Kidney epithelial cell (primary cell): ENCODE results near the gene IRAK2. TPM values are rescaled to one million over a fixed set of nuclear protein-coding genes. Genes with fewer than 3 reads are reported as not detected.
A peak's percentile ranks its signal among the peaks of the same experiment; 100 is the strongest.

Experiments
- DNase-seq: peaks from one replicate; pipeline ENCODE4 v3.0.0-alpha.2; 2010; ENCODE audit warnings: low read depth
- H3K27me3 ChIP-seq: 2 replicates; pipeline ENCODE4 v1.6.0; 2011; ENCODE audit warnings: low read length; ENCODE audit not compliant: control insufficient read depth, insufficient read depth
- H3K36me3 ChIP-seq: 2 replicates; pipeline ENCODE4 v1.5.1; 2011; ENCODE audit warnings: low read length; ENCODE audit not compliant: control insufficient read depth, insufficient read depth
- H3K4me3 ChIP-seq: 2 replicates; pipeline ENCODE4 v1.5.1; 2011; ENCODE audit warnings: low read depth, mild to moderate bottlenecking, control low read depth, low read length
- total RNA-seq: library from RNA; depleted of rRNA; stranded (reverse); fragments of >200 nt; gene quantifications from 2 replicates; pipeline ENCODE4 v1.2.3, GENCODE V29; 2015
- TF ChIP-seq, protein P1 (sequence below): IDR thresholded peaks from 2 replicates; pipeline ENCODE4 v1.5.1; 2011; ENCODE audit warnings: mild to moderate bottlenecking, moderate library complexity, low read length, control low read depth, inconsistent platforms; ENCODE audit not compliant: insufficient read depth, poor library complexity, severe bottlenecking

The IRAK2 gene
- total RNA-seq, 1 donor from 2014 or later, result 65.5 TPM

DNA sequence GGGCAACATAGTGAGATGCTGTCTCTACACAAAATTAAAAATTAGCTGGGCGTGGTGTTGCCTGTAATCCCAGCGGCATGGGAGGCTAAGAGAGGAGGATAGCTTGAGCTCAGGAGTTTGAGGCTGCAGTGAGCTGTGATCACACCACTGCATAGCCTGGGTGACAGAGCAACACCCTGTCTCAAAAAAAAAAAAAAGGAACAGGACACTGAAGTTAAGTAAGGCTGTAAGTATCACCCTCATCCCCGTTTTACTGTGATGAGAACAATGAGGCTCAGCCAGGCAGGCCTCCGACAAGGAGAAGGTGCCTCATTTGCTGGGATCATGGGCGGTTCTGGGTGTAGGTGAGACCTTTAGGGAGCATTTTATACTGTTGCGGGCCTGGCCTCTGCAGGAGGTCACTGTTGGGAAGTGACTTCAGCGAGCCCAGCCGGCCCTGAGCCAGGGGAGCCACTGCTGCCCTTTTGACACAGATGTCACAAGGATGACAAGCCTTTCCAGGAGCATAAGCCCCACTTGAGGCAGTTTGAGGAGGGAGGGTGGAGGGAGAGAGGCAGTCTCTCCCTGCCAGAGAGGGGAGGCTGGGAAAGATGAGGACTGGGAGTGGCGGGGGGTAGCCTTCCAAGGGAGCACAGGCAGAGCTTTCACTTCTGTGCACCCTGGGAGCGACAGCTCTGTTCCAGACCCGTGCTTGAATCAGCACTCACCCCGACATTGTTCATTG, 30.8 kb downstream of the IRAK2 start:
- Histone ChIP-seq H3K27me3 (no peaks in the 10 kb centered on the region), H3K36me3 (no peaks in the 10 kb centered on the region), H3K4me3 (no peak overlapping the region)
- no peak for DNase-seq
- TF ChIP-seq, protein P1, sequence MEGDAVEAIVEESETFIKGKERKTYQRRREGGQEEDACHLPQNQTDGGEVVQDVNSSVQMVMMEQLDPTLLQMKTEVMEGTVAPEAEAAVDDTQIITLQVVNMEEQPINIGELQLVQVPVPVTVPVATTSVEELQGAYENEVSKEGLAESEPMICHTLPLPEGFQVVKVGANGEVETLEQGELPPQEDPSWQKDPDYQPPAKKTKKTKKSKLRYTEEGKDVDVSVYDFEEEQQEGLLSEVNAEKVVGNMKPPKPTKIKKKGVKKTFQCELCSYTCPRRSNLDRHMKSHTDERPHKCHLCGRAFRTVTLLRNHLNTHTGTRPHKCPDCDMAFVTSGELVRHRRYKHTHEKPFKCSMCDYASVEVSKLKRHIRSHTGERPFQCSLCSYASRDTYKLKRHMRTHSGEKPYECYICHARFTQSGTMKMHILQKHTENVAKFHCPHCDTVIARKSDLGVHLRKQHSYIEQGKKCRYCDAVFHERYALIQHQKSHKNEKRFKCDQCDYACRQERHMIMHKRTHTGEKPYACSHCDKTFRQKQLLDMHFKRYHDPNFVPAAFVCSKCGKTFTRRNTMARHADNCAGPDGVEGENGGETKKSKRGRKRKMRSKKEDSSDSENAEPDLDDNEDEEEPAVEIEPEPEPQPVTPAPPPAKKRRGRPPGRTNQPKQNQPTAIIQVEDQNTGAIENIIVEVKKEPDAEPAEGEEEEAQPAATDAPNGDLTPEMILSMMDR, result no peak

- peaks cover 2% of the 10 kb centered on the region for H3K36me3 ChIP-seq
- DNase-seq, result no peak
- TF ChIP-seq, protein P1, result no peak
Measured at GRCh38 chr3:10196389-10197052, 31.8 kb downstream of the IRAK2 start.

GRCh38 chr3:10198226-10198625, 33.5 kb downstream of the IRAK2 start:
- Histone ChIP-seq H3K4me3 (no peak overlapping the region), H3K27me3 (no peaks in the 10 kb centered on the region), H3K36me3 (peaks cover 2% of the 10 kb centered on the region)
- no peak for DNase-seq
- TF ChIP-seq, protein P1, result no peak

More at GRCh38 chr3:10196389-10197052, 31.8 kb downstream of the IRAK2 start:
- Histone ChIP-seq H3K4me3 (no peak overlapping the region), H3K27me3 (no peaks in the 10 kb centered on the region)

DNA sequence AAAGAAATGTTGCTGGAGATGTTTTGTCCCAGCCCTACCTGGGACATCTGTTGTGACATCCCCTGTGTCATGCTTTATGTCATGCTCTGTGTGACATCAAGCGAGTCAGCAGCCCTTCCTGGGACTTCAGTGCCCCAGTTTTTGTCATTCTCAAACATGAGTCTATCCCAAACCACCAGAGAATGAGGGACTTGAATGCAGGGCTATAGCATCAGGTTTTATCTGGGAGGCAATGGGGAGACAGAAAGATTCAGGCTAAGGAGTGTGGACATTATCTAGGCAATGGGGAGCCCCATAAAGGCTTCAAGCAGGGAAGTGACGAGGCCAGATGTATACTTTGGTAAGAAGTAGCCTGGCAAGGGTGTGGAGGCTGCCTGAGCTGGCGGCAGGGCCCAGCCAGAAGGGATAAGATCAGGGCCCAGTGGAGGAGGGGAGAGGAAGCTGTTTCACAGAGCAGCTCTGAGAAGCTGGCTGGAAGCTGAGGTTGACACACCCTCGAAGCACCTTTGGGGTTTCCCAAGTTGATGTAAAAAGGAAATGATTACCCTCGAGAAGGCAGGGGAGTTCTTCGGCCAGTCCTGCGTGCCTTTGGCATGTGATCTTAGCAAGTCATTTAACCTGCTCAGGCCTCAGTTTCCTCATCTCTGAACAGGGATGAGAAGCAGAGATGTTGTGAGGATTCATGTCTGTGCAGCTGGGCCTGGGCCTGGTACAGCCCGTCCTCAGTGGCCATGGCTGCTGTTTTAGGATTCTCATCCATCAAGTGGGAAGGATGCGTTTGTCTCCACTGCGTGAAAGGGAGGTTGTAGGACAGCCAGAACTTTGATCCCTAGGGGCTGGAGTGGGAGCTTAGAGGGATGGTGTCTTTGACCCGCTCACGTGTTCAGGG, 34.3 kb downstream of the IRAK2 start:
- Histone ChIP-seq H3K36me3 (peaks cover 2% of the 10 kb centered on the region), H3K27me3 (no peaks in the 10 kb centered on the region), H3K4me3 (no peak overlapping the region)
- DNase-seq, result peak; percentile 88
- TF ChIP-seq, protein P1, result no peak

DNA sequence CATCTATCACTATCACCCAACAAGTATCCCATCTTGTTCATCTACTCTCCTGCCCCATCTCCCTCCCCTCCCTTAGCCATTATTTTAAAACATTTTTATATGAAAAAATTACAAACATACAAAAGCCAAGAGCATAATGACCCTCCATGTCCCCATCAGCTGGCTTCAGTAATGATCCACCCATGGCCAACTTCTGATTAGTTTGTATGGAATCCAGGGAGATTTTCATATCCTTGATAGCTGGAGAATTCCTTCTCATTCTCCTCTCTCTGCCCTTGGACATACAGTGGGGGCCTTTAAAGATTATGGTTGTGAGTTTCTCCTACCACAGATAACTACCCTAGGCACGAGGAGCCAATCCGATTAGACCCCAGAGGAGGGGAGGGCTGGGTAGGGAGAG, 40.2 kb downstream of the IRAK2 start:
- DNase-seq, result no peak
- H3K4me3 ChIP-seq, result no peak overlapping the region
- TF ChIP-seq, protein P1, result no peak
- H3K27me3 ChIP-seq, result no peaks in the 10 kb centered on the region
- H3K36me3 ChIP-seq, result peaks cover 2% of the 10 kb centered on the region
